A549 (cell line): Measurements from ENCODE around the gene NIPBL.

Experiments
- CHD2 ChIP-seq: fragments of 150-350 bp; IDR thresholded peaks from 2 replicates; pipeline ENCODE4 v1.6.1; 2014; ENCODE audit warnings: low read length; ENCODE audit not compliant: partially characterized antibody
- CTCF ChIP-seq: fragments of >200 bp; sonication (Bioruptor Twin); formaldehyde crosslinking; IDR thresholded peaks from 3 replicates; pipeline ENCODE4 v1.5.1; 2016
- JUN ChIP-seq, 2 experiments: fragments of >200 bp; sonication (Bioruptor Twin); formaldehyde crosslinking; IDR thresholded peaks; 2 replicates in 1 of 2; 3 replicates in 1 of 2; pipeline ENCODE4 v1.6.1; 2016 to 2017
- MAZ ChIP-seq: fragments of 150-350 bp; IDR thresholded peaks from 2 replicates; pipeline ENCODE4 v1.6.1; 2014; ENCODE audit warnings: antibody characterized with exemption, low read depth, low read length, borderline replicate concordance
- MYC ChIP-seq: IDR thresholded peaks from 2 replicates; pipeline ENCODE4 v1.6.1; 2012; ENCODE audit warnings: mild to moderate bottlenecking, inconsistent platforms, low read length, improper control_type of control experiment, borderline replicate concordance
- POLR2A ChIP-seq: IDR thresholded peaks from 2 replicates; pipeline ENCODE4 v1.6.1; 2012; ENCODE audit warnings: mild to moderate bottlenecking, low read length
- REST ChIP-seq: fragments of 200-600 bp; sonication (generic); IDR thresholded peaks from 2 replicates; pipeline ENCODE4 v1.6.1; 2016; ENCODE audit warnings: antibody characterized with exemption, mild to moderate bottlenecking, moderate library complexity

GRCh38 chr5:36885149-36885548 lies 8.6 kb downstream of the NIPBL start:
- TF ChIP-seq POLR2A (no peak), MAZ (no peak), JUN (IDR thresholded peaks at IDR 0.05) (no peak), CTCF (no peak), REST (no peak), CHD2 (no peak), MYC (no peak)
